Subcutaneous abdominal adipose tissue (tissue), 5 donors: ENCODE data around the gene GFRA1.

Source experiments
- H3K27ac ChIP-seq: one replicate; pipeline ENCODE4 v1.7.0; 2013; ENCODE audit warnings: low read depth, mild to moderate bottlenecking, inconsistent platforms, low read length, moderate library complexity
- H3K27me3 ChIP-seq, 5 donors: one replicate each; pipeline ENCODE4 v1.7.0; 2013; ENCODE audit warnings: low read length in 5 of 5, inconsistent platforms in 1 of 5; ENCODE audit not compliant: control insufficient read depth in 5 of 5, insufficient read depth in 4 of 5
- H3K36me3 ChIP-seq, 5 donors: one replicate each; pipeline ENCODE4 v1.7.0; 2013; ENCODE audit warnings: low read length in 5 of 5; ENCODE audit not compliant: control insufficient read depth in 5 of 5, insufficient read depth in 5 of 5
- H3K4me1 ChIP-seq, 5 donors: one replicate each; pipeline ENCODE4 v1.7.0; 2013; ENCODE audit warnings: low read length in 5 of 5, mild to moderate bottlenecking in 3 of 5, moderate library complexity in 1 of 5; ENCODE audit not compliant: control insufficient read depth in 5 of 5, insufficient read depth in 5 of 5
- H3K4me3 ChIP-seq, 5 donors: one replicate each; pipeline ENCODE4 v1.7.0; 2013; ENCODE audit warnings: low read length in 5 of 5, low read depth in 1 of 5
- H3K9ac ChIP-seq, 5 donors: one replicate each; pipeline ENCODE4 v1.7.0; 2013; ENCODE audit warnings: low read length in 5 of 5, mild to moderate bottlenecking in 4 of 5, moderate library complexity in 3 of 5
- H3K9me3 ChIP-seq, 5 donors: one replicate each; pipeline ENCODE4 v1.7.0; 2013; ENCODE audit warnings: low read length in 5 of 5; ENCODE audit not compliant: control insufficient read depth in 5 of 5
- donor health status: healthy.
- donor health status: healthy.
- donor health status: healthy.
- donor health status: healthy.
- donor health status: healthy.

GFRA1 gene

GRCh38 chr10:116296291-116296721 lies 23.3 kb upstream of the GFRA1 start:
- no peaks in the 10 kb centered on the region for H3K9me3 ChIP-seq
- peaks cover 0 to 7% (median 1%) of the 10 kb centered on the region in 5 donors for H3K4me1 ChIP-seq
- H3K36me3 ChIP-seq: no peaks in the 10 kb centered on the region
- H3K4me3 ChIP-seq: no peak overlapping the region
- H3K9ac ChIP-seq: no peak overlapping the region
- H3K27me3 ChIP-seq: no peaks in the 10 kb centered on the region
- H3K27ac ChIP-seq: no peak overlapping the region

GRCh38 chr10:116292493-116292892 lies 19.5 kb upstream of the GFRA1 start:
- Histone ChIP-seq H3K36me3 (no peaks in the 10 kb centered on the region), H3K9me3 (no peaks in the 10 kb centered on the region), H3K27me3 (no peaks in the 10 kb centered on the region), H3K9ac (no peak overlapping the region), H3K4me1 (no peaks in the 10 kb centered on the region), H3K27ac (no peak overlapping the region), H3K4me3 (no peak overlapping the region)

GRCh38 chr10:116289652-116290051 lies 16.6 kb upstream of the GFRA1 start:
- no peak overlapping the region for H3K9ac ChIP-seq
- H3K4me3 ChIP-seq: no peak overlapping the region
- no peaks in the 10 kb centered on the region for H3K9me3 ChIP-seq
- no peaks in the 10 kb centered on the region for H3K27me3 ChIP-seq
- no peaks in the 10 kb centered on the region for H3K4me1 ChIP-seq
- no peak overlapping the region for H3K27ac ChIP-seq
- H3K36me3 ChIP-seq: no peaks in the 10 kb centered on the region

GRCh38 chr10:116287906-116288501 lies 15.0 kb upstream of the GFRA1 start:
- no peaks in the 10 kb centered on the region for H3K27me3 ChIP-seq
- H3K27ac ChIP-seq: no peak overlapping the region
- H3K36me3 ChIP-seq: no peaks in the 10 kb centered on the region
- H3K4me1 ChIP-seq: no peaks in the 10 kb centered on the region
- no peak overlapping the region for H3K9ac ChIP-seq
- no peaks in the 10 kb centered on the region for H3K9me3 ChIP-seq
- no peak overlapping the region for H3K4me3 ChIP-seq

- Histone ChIP-seq H3K36me3 (no peaks in the 10 kb centered on the region), H3K27ac (no peak overlapping the region), H3K9ac (no peak overlapping the region), H3K27me3 (no peaks in the 10 kb centered on the region), H3K4me1 (no peaks in the 10 kb centered on the region), H3K9me3 (no peaks in the 10 kb centered on the region), H3K4me3 (no peak overlapping the region)
Observed at GRCh38 chr10:116286626-116287200, 13.7 kb upstream of the GFRA1 start.

- no peaks in the 10 kb centered on the region for H3K4me1 ChIP-seq
- H3K4me3 ChIP-seq: no peak overlapping the region
- H3K9me3 ChIP-seq: no peaks in the 10 kb centered on the region
- H3K9ac ChIP-seq: no peak overlapping the region
- peaks cover 0 to 2% (median under 1%) of the 10 kb centered on the region in 5 donors for H3K27me3 ChIP-seq
- no peak overlapping the region for H3K27ac ChIP-seq
- no peaks in the 10 kb centered on the region for H3K36me3 ChIP-seq
Observed at GRCh38 chr10:116281775-116282174, 8.8 kb upstream of the GFRA1 start.

- H3K27ac ChIP-seq: no peak overlapping the region
- H3K36me3 ChIP-seq: no peaks in the 10 kb centered on the region
- H3K9ac ChIP-seq: no peak overlapping the region
- peaks cover 0 to 9% (median 9%) of the 10 kb centered on the region in 5 donors for H3K4me1 ChIP-seq
- peaks cover 5 to 20% (median 16%) of the 10 kb centered on the region in 5 donors for H3K27me3 ChIP-seq
- no peaks in the 10 kb centered on the region for H3K9me3 ChIP-seq
- no peak overlapping the region for H3K4me3 ChIP-seq
Observed at GRCh38 chr10:116278846-116279245, 5.8 kb upstream of the GFRA1 start.

GRCh38 chr10:116276981-116277380 lies 4.0 kb upstream of the GFRA1 start:
- Histone ChIP-seq H3K9me3 (no peaks in the 10 kb centered on the region), H3K4me3 (no peak overlapping the region), H3K36me3 (no peaks in the 10 kb centered on the region), H3K4me1 (peaks cover 0 to 28% (median 27%) of the 10 kb centered on the region in 5 donors), H3K27me3 (peaks cover 8 to 35% (median 23%) of the 10 kb centered on the region in 5 donors), H3K9ac (no peak overlapping the region), H3K27ac (no peak overlapping the region)

GRCh38 chr10:116274064-116274904 lies 1.3 kb upstream of the GFRA1 start:
- no peak overlapping the region for H3K27ac ChIP-seq

More at GRCh38 chr10:116274064-116274904, 1.3 kb upstream of the GFRA1 start:
- Histone ChIP-seq H3K36me3 (no peaks in the 10 kb centered on the region), H3K4me3 (peak overlapping the region; percentile 60 to 74 (median 66)), H3K27me3 (peaks cover 12 to 60% (median 29%) of the 10 kb centered on the region in 5 donors), H3K9me3 (no peaks in the 10 kb centered on the region), H3K4me1 (peaks cover 0 to 43% (median 40%) of the 10 kb centered on the region in 5 donors), H3K9ac (no peak overlapping the region)
